Raji (cell line): ENCODE measurements around the gene CLCN3.

Source experiments
- POLR2A ChIP-seq: IDR thresholded peaks from 2 replicates; pipeline ENCODE4 v1.6.1; 2011; ENCODE audit warnings: low read depth, low read length, control low read depth; ENCODE audit not compliant: insufficient read depth

CLCN3 gene

DNA sequence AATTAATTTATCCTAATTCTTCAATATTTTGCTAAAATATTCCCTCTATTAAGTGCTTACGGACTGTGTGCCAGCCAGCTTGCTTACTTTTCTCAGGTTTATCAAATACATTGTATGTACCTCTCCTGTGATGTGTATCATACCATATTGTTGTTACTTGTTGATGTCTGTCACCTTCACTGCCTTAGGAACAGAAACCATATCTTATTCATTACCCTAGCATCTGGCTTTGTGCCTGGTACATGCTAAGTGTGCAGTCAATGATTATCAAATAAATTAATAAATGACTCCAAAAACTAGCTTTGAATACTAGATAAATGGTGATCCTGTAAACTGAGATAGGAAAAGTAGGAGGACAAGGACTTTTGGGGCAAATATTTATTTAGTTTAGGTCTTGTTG, 6.9 kb downstream of the CLCN3 start:
- no peak for TF ChIP-seq POLR2A

DNA sequence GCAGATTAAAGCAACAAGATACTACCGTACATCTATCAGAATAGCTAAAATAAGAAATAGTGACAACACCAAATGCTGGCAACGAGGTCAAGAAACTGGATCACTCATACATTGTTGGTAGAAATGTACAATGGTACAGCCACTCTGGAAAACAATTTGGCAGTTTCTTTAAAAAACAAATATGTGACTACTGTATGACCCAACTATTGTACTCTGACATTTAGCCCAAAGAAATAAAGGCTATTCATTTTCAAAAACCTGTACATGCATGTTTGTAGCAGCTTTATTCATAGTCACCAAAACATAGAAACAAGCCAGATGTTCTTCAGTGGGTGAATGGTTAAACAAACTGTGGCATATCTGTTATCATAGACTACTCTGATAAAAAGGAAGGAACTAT, 8.2 kb downstream of the CLCN3 start:
- TF ChIP-seq POLR2A, result no peak

DNA sequence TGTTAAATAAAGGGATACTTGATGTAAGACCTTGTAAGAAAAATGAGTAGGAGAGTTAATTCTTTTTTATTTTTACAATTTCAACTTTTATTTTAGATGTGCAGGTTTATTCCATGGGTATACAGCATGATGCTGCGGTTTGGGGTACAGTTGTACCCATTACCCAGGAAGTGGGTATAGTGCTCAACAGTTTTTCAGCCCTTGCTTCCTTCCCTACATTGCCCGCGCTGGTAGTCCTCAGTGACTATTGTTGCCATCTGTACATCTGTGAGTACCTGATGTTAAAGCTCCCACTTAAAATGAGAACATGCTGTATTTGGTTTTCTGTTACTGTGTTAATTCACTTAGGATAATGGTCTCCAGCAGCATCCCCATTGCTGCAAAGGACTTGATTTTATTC, 9.7 kb downstream of the CLCN3 start:
- TF ChIP-seq POLR2A, result no peak

DNA sequence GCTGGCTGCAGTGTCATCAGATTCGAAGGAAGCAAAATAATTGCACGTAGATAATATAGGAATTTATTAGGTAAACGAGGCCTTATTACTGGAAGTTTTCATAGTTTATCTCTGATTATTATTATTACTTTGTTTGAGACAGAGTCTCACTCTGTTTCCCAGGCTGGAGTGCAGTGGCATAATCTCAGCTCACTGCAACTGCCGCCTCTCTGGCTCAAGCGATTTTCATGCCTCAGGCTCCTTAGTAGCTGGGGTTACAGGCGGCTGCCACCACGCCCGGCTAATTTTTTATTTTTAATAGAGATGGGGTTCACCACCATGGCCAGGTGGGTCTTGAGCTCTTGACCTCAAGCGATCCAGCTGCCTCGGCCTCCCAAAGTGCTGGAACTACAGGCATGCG, 12.5 kb downstream of the CLCN3 start:
- TF ChIP-seq POLR2A, result no peak

DNA sequence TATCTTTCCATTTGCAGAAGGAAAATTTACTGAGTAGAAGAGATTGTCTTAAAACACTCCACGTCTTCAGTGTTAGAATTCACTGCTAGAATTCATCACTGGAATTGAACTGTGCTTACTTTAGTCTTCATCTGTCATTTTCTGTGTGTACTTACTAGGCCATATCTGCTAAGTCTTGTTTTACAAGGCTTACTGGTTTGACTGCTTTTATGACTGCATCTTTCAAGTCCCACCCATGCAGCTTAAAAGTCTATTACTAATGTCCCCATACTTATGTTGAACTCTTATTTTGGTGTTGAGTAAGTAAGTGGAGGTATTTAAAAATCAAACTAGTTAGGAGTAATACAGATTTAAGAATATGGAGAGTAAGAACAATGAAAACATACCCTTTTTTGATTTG, 14.6 kb downstream of the CLCN3 start:
- TF ChIP-seq POLR2A, result no peak

DNA sequence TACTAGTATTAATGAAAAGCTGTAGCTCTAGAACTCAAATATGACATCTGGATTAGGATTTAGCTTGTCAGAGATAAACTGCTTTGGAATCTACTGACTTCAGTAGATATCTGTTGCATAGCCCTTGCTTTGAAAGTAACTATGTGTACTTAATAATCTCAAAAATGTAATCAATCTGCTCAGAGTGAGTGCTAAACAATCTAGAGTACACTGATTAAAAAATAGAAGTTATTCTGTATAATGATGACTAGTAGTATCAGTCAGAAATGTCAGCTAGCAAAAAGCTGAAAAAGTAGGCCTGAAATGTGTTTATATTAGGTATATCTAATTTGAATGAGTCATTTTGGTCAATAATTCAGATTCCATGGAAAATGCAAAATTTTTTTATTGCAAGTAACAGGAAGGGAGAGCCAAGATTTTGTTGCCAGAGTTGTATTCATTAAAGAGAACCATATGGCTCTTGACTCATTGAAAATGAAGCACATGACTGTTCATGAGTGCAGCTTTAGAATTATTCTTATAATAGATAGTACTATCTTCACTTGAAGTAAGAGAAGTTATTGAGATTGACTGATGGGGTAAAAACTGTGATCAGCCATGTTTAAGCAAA, 20.0 kb downstream of the CLCN3 start:
- TF ChIP-seq POLR2A, result no peak

DNA sequence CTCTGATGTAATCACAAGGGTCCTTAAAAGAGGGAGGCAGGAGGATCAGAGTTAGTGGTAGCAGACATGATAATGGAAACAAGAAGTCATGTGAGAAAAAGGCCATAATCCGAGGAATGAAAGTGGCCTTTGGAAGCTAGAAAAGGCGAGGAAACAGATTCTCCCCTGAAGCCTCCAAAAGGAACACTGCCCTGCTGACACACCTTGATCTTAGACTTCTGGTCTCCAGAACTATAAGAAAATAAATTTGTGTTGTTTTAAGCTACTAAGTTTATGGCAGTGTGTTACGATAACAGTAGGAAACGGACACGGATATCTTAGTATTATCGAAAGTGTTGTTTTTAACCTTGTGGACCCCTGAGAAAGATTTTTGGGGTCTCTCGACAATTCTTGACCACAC, 24.4 kb downstream of the CLCN3 start:
- no peak for TF ChIP-seq POLR2A

DNA sequence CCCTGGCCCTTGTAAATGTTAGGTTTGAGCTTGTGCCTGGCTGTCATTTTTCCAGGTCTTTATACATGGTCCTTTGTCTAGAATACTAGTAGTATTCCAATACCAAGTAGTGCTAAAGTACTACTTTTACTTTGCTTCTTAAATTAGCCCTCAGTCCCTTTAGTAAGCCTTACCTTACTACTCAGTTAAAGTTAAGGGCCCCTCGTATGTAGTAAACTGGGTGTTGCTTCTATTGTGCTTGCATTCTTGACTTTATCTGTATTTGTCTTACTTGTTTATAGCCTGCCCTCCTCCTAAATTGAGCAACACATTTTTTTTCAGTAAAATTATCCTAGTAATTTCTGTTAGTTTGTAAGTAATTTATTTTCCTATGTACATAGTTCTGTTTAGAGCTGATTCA, 25.2 kb downstream of the CLCN3 start:
- no peak for TF ChIP-seq POLR2A

DNA sequence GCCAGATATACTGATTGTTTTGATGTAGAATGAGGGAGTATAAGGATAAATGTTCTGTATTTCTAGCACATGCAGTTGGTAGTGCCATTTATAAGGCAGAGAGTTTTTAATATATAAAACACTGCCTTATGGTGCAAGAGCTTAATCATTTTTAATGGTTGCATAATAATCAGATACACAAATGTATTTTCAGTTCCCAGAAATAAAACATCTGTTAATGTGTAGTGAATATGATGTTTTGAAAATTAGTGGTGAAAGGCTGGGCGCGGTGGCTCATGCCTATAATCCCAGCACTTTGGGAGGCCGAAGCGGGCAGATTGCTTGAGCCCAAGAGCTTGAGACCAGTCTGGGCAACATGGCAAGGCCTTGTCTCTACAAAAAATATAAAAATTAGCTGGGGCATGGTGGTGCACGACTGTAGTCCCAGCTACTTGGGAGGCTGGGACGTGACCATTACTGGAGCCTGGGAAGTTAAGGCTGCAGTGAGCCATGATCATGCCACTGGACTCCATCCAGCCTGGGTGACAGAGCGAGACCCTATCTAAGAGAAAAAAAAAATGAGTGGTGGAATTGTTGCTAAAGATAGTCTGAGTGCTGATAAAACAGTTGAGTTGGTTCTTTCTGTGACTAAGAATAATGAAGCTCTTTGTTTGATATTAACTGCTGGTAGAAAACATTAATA, 29.3 kb downstream of the CLCN3 start:
- no peak for TF ChIP-seq POLR2A

DNA sequence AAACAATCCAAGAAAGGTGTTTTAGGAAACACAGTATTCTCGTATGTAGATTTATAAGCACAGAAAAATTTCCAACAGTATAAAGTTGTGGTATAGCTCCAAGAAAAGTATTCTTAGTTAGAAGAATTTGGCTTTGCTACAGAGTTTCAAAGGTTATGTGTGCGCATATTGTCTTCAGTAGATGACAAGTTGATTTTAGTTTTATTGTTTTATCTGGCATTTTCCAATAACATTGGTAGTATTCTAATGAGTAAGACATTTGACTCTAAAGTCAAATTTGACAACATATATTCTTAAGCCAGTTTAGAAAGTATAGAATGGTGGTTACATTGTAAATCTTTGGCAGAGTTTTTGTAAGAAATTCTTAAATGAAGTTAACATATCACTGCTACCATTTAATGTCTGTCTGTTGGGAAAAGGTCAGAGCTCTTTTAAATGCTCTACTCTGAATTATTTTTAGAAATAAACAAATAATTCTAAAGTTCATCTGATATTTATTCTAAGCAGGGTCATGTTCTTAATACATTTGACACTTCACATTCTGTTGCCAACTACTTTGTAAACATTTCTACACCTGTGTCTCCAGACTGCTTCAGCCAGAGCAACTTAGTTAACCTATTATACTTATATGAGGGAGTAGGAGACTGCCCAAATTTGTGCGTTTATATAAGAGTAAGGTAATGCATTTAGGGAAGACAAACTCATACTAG, 30.0 kb downstream of the CLCN3 start:
- TF ChIP-seq POLR2A, result no peak

DNA sequence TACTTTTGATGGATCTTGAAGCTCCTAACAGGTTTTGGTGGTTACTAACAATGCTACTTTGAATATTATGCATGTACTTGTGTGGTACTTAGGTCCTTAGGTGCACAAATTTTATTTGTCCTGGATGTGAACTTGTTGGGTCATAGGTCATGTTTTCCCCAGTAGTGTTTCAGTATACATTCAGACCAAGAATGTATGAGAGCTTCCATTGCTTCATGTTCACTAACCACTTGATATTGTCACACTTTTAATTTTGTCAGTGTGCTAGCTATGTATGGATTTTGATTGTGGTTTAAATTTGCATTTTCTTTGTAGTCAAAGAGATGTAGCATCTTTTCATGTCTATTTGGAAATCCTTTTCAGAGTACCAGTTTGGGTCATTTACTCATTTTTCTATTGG, 32.2 kb downstream of the CLCN3 start:
- no peak for TF ChIP-seq POLR2A

DNA sequence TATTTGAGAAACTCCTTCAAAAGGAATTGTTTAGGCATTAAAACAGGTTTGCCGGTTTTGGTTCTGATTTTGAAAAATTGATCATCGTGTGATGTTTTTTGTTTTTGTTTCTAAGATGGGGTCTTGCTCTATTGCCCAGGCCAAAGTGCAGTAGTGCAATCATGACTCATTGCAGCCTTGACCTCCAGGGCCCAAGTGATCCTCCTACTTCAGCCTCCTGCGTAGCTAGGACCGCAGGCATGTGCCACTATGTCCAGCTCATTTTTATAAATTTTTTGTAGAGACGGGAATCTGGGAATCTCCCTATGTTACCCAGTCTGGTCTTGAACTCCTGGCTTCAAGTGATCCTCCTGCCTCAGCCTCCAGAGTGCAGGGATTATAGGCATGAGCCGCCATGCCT, 35.0 kb downstream of the CLCN3 start:
- no peak for TF ChIP-seq POLR2A

DNA sequence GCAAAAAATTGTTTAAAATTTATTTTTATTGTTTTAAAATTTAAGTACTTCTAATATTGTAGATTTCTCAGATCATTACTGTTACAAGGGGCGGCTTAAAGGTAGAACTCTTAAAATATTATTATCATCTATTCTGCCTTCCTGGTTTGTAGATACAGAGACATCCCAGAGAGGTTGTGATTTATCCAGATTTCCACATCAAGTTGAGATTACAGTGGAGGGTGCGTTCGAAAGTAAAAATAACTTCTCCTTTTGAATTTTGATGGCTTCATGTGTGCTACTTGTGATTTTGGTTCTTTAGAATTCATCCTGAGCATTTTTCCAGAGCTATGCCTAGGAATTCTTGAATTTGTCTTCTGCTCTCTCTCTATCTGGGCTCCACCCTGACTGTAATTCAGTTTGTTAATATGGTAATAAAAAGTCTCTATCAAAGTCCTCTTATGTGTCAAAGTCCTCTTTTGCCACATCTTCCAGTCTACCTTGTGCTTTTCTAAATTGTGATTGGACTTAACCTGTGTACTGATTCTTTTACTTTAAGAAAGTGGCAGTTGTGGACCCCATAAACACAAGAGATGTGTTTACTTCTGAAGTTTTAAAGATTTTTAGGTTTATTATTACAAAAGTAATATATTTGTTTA, 37.2 kb downstream of the CLCN3 start:
- TF ChIP-seq POLR2A, result no peak

DNA sequence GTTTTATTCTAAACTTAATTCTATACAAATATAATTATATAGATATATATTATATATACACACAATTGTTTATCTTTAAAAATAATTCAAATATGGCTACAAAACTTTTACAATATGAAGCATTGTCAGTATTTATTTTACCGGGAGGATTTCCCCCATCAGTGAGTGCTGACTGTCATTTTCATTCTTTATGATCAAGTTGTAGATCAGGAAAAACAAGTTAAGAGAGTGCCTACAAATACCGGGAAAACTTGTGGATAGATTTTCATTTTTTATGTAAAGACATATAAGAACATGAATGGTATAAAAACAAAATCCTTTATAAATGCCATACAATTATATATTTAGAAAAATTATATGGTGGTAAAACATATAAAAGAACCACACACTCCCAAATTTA, 37.8 kb downstream of the CLCN3 start:
- TF ChIP-seq POLR2A, result no peak

DNA sequence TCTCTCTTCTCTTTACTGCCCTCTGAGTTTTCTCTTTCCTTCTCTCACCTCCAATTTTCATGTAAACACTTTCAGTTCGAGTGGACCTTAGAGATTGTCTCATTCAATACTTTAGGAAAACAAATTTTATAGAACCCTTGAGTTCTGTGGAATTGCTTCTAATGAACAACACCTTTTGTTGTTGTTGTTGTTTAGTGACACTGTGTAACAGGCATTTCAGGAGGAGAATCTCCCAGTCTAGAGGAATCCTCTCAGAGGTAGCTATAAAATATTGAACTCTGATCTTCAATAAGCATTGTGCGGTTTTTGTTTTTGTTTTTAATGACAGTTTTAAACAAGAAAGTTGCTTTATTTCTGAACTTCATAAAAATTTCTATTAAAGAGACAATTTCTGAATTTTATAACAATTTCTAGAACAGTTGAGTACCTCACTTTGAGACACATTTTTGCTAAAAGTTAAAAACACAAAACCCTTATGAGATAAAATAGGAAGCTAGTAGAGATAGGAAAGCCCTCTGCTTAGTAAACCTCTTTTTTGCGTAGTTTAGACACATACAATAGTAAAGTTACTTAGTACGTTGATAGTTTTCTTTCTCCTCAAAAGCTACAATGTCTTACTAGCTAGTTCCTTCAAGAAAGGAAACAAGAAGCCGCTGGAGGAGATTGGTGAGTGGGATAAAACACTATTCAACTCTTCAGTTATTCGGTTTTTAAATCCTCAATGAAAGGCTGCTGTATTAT, 38.8 kb downstream of the CLCN3 start:
- TF ChIP-seq POLR2A, result no peak
